ENCODE data around the gene GYPB. TPM values are rescaled to one million over a fixed set of nuclear protein-coding genes. Genes with fewer than 3 reads are reported as not detected.
"Not testable (repeated sequence)": the region's sequence is repeated elsewhere in the genome, so short reads cannot be mapped to it uniquely, and the experiment has no call there.

Gene GYPB
- total and polyA plus RNA-seq, 10 of the 15 experiments (the other 5 are each of a cell fraction or from before 2014, with no cell fraction given) = 0.36 TPM; not detected in 9

GRCh38 chr4:144051494-144051893 is 32.3 kb upstream of the GYPB start:
- SMC1A ChIA-PET (ENCODE audit: uncharacterized antibody, unreplicated experiment); H3K27ac ChIP-seq (ENCODE audit: control insufficient read depth, insufficient read depth); H3K9ac ChIP-seq (ENCODE audit: control insufficient read depth, insufficient read depth, low read length); DNase-seq (ENCODE audit: low read depth, low spot score); H3K9me3 ChIP-seq (replicated peaks; ENCODE audit: control insufficient read depth, insufficient read depth, low read length); intact Hi-C loops (cut with micrococcal nuclease; ENCODE audit: unreplicated experiment); H2AFZ ChIP-seq (ENCODE audit: control insufficient read depth, low read depth, low read length); H3K27me3 ChIP-seq (replicated peaks in 1 of 2; ENCODE audit: control insufficient read depth in 2 of 2, insufficient read depth in 2 of 2, low read length in 1 of 2); FAIRE-seq; in situ Hi-C loops (cut with MboI); H3K4me2 ChIP-seq (ENCODE audit: control insufficient read depth, insufficient read depth); POLR2A ChIA-PET; CTCF ChIA-PET; H3K36me3 ChIP-seq (ENCODE audit: control insufficient read depth in 2 of 2, insufficient read depth in 2 of 2, low read length in 1 of 2); H3K4me1 ChIP-seq (ENCODE audit: control insufficient read depth, insufficient read depth, low read length); ATAC-seq; H3K79me2 ChIP-seq (ENCODE audit: control insufficient read depth, insufficient read depth, low read length); RAD21 ChIA-PET (ENCODE audit: unreplicated experiment); BruUV-seq (replicated peaks); H3K4me3 ChIP-seq; H4K20me1 ChIP-seq (ENCODE audit: control insufficient read depth, insufficient read depth): not testable (repeated sequence)
- 80% methylated on average over 1 of the region's 1 CpG for WGBS (ENCODE audit: insufficient coverage, insufficient replicate concordance, low lambda C conversion rate, missing lambda C conversion rate)

- CTCF ChIA-PET; FAIRE-seq; RAD21 ChIA-PET (ENCODE audit: unreplicated experiment); SMC1A ChIA-PET (ENCODE audit: uncharacterized antibody, unreplicated experiment); H3K27me3 ChIP-seq (replicated peaks in 1 of 2; ENCODE audit: control insufficient read depth in 2 of 2, insufficient read depth in 2 of 2, low read length in 1 of 2); H3K27ac ChIP-seq (ENCODE audit: control insufficient read depth, insufficient read depth); DNase-seq (ENCODE audit: low read depth, low spot score); H3K9ac ChIP-seq (ENCODE audit: control insufficient read depth, insufficient read depth, low read length); H3K79me2 ChIP-seq (ENCODE audit: control insufficient read depth, insufficient read depth, low read length); H3K4me1 ChIP-seq (ENCODE audit: control insufficient read depth, insufficient read depth, low read length); ATAC-seq; POLR2A ChIA-PET; H3K36me3 ChIP-seq (ENCODE audit: control insufficient read depth in 2 of 2, insufficient read depth in 2 of 2, low read length in 1 of 2); BruUV-seq (replicated peaks); H2AFZ ChIP-seq (ENCODE audit: control insufficient read depth, low read depth, low read length); H3K4me3 ChIP-seq; intact Hi-C loops (cut with micrococcal nuclease; ENCODE audit: unreplicated experiment); H3K9me3 ChIP-seq (replicated peaks; ENCODE audit: control insufficient read depth, insufficient read depth, low read length); H4K20me1 ChIP-seq (ENCODE audit: control insufficient read depth, insufficient read depth); H3K4me2 ChIP-seq (ENCODE audit: control insufficient read depth, insufficient read depth); in situ Hi-C loops (cut with MboI): not testable (repeated sequence)
- WGBS (ENCODE audit: insufficient coverage, insufficient replicate concordance, low lambda C conversion rate, missing lambda C conversion rate) = 0% methylated on average over 2 of the region's 2 CpGs
Observed at GRCh38 chr4:144050631-144051030, 31.5 kb upstream of the GYPB start.

GRCh38 chr4:144049495-144050424 is 30.6 kb upstream of the GYPB start:
- BruUV-seq (replicated peaks); CTCF ChIA-PET; H3K4me1 ChIP-seq (ENCODE audit: control insufficient read depth, insufficient read depth, low read length): not testable (repeated sequence)

GRCh38 chr4:144044936-144045335 is 25.8 kb upstream of the GYPB start:
- RAD21 ChIA-PET (ENCODE audit: unreplicated experiment); H3K9me3 ChIP-seq (replicated peaks; ENCODE audit: control insufficient read depth, insufficient read depth, low read length); H3K27me3 ChIP-seq (replicated peaks in 1 of 2; ENCODE audit: control insufficient read depth in 2 of 2, insufficient read depth in 2 of 2, low read length in 1 of 2); FAIRE-seq; ATAC-seq; BruUV-seq (replicated peaks); H3K36me3 ChIP-seq (ENCODE audit: control insufficient read depth in 2 of 2, insufficient read depth in 2 of 2, low read length in 1 of 2); H3K4me3 ChIP-seq; H3K79me2 ChIP-seq (ENCODE audit: control insufficient read depth, insufficient read depth, low read length); intact Hi-C loops (cut with micrococcal nuclease; ENCODE audit: unreplicated experiment); H2AFZ ChIP-seq (ENCODE audit: control insufficient read depth, low read depth, low read length); H3K9ac ChIP-seq (ENCODE audit: control insufficient read depth, insufficient read depth, low read length); H3K4me2 ChIP-seq (ENCODE audit: control insufficient read depth, insufficient read depth); POLR2A ChIA-PET; SMC1A ChIA-PET (ENCODE audit: uncharacterized antibody, unreplicated experiment); H3K27ac ChIP-seq (ENCODE audit: control insufficient read depth, insufficient read depth); H3K4me1 ChIP-seq (ENCODE audit: control insufficient read depth, insufficient read depth, low read length); H4K20me1 ChIP-seq (ENCODE audit: control insufficient read depth, insufficient read depth); in situ Hi-C loops (cut with MboI); DNase-seq (ENCODE audit: low read depth, low spot score); CTCF ChIA-PET: not testable (repeated sequence)

More at GRCh38 chr4:144049495-144050424, 30.6 kb upstream of the GYPB start:
- 37% methylated on average over 6 of the region's 6 CpGs for WGBS (ENCODE audit: insufficient coverage, insufficient replicate concordance, low lambda C conversion rate, missing lambda C conversion rate)
- H3K9ac ChIP-seq (ENCODE audit: control insufficient read depth, insufficient read depth, low read length); H3K4me3 ChIP-seq; H3K9me3 ChIP-seq (replicated peaks; ENCODE audit: control insufficient read depth, insufficient read depth, low read length); H3K79me2 ChIP-seq (ENCODE audit: control insufficient read depth, insufficient read depth, low read length); H3K36me3 ChIP-seq (ENCODE audit: control insufficient read depth in 2 of 2, insufficient read depth in 2 of 2, low read length in 1 of 2); H3K4me2 ChIP-seq (ENCODE audit: control insufficient read depth, insufficient read depth); POLR2A ChIA-PET; H3K27ac ChIP-seq (ENCODE audit: control insufficient read depth, insufficient read depth); RAD21 ChIA-PET (ENCODE audit: unreplicated experiment); DNase-seq (ENCODE audit: low read depth, low spot score); FAIRE-seq; in situ Hi-C loops (cut with MboI); H2AFZ ChIP-seq (ENCODE audit: control insufficient read depth, low read depth, low read length); intact Hi-C loops (cut with micrococcal nuclease; ENCODE audit: unreplicated experiment); ATAC-seq; H4K20me1 ChIP-seq (ENCODE audit: control insufficient read depth, insufficient read depth); H3K27me3 ChIP-seq (replicated peaks in 1 of 2; ENCODE audit: control insufficient read depth in 2 of 2, insufficient read depth in 2 of 2, low read length in 1 of 2); SMC1A ChIA-PET (ENCODE audit: uncharacterized antibody, unreplicated experiment): not testable (repeated sequence)

Measured in GM12878 (cell line).